ENCODE results near the gene SCFD2.

The SCFD2 gene

GRCh38 chr4:53175640-53176039 is 190.2 kb downstream of the SCFD2 start:
- no peak for DNase-seq
- Histone ChIP-seq H3K27me3 (replicated peaks; ENCODE audit: control insufficient read depth, insufficient read depth, low read length, poor library complexity, severe bottlenecking) (no peaks in the 10 kb centered on the region), H3K9me3 (ENCODE audit: control insufficient read depth, low read length) (no peaks in the 10 kb centered on the region), H3K27ac (ENCODE audit: insufficient read depth, low read length, poor library complexity, severe bottlenecking) (no peak overlapping the region), H3K4me1 (ENCODE audit: control insufficient read depth, insufficient read depth, low read length, poor library complexity, severe bottlenecking) (no peaks in the 10 kb centered on the region), H3K36me3 (ENCODE audit: control insufficient read depth, insufficient read depth, low read length) (no peaks in the 10 kb centered on the region), H3K4me3 (ENCODE audit: insufficient read depth, low read depth, low read length, poor library complexity, severe bottlenecking) (no peak overlapping the region)

GRCh38 chr4:53174823-53175222 is 191.0 kb downstream of the SCFD2 start:
- Histone ChIP-seq H3K36me3 (ENCODE audit: control insufficient read depth, insufficient read depth, low read length) (no peaks in the 10 kb centered on the region), H3K27me3 (replicated peaks; ENCODE audit: control insufficient read depth, insufficient read depth, low read length, poor library complexity, severe bottlenecking) (no peaks in the 10 kb centered on the region), H3K27ac (ENCODE audit: insufficient read depth, low read length, poor library complexity, severe bottlenecking) (no peak overlapping the region), H3K4me3 (ENCODE audit: insufficient read depth, low read depth, low read length, poor library complexity, severe bottlenecking) (no peak overlapping the region), H3K9me3 (ENCODE audit: control insufficient read depth, low read length) (no peaks in the 10 kb centered on the region), H3K4me1 (ENCODE audit: control insufficient read depth, insufficient read depth, low read length, poor library complexity, severe bottlenecking) (no peaks in the 10 kb centered on the region)
- DNase-seq, result no peak

GRCh38 chr4:53173576-53173975 is 192.3 kb downstream of the SCFD2 start:
- DNase-seq, result no peak
- no peak overlapping the region for H3K4me3 ChIP-seq (ENCODE audit: insufficient read depth, low read depth, low read length, poor library complexity, severe bottlenecking)
- H3K4me1 ChIP-seq (ENCODE audit: control insufficient read depth, insufficient read depth, low read length, poor library complexity, severe bottlenecking), result no peaks in the 10 kb centered on the region
- no peak overlapping the region for H3K27ac ChIP-seq (ENCODE audit: insufficient read depth, low read length, poor library complexity, severe bottlenecking)
- H3K9me3 ChIP-seq (ENCODE audit: control insufficient read depth, low read length), result no peaks in the 10 kb centered on the region
- no peaks in the 10 kb centered on the region for H3K36me3 ChIP-seq (ENCODE audit: control insufficient read depth, insufficient read depth, low read length)
- no peaks in the 10 kb centered on the region for H3K27me3 ChIP-seq (replicated peaks; ENCODE audit: control insufficient read depth, insufficient read depth, low read length, poor library complexity, severe bottlenecking)

- H3K27ac ChIP-seq (ENCODE audit: insufficient read depth, low read length, poor library complexity, severe bottlenecking), result no peak overlapping the region
These were observed 194.1 kb downstream of the SCFD2 start for GRCh38 chr4:53171797-53172196.

GRCh38 chr4:53169695-53170617 is 195.9 kb downstream of the SCFD2 start:
- no peaks in the 10 kb centered on the region for H3K36me3 ChIP-seq (ENCODE audit: control insufficient read depth, insufficient read depth, low read length)
- H3K27ac ChIP-seq (ENCODE audit: insufficient read depth, low read length, poor library complexity, severe bottlenecking), result no peak overlapping the region
- no peak for DNase-seq
- H3K4me3 ChIP-seq (ENCODE audit: insufficient read depth, low read depth, low read length, poor library complexity, severe bottlenecking), result no peak overlapping the region
- no peaks in the 10 kb centered on the region for H3K9me3 ChIP-seq (ENCODE audit: control insufficient read depth, low read length)
- no peaks in the 10 kb centered on the region for H3K4me1 ChIP-seq (ENCODE audit: control insufficient read depth, insufficient read depth, low read length, poor library complexity, severe bottlenecking)
- no peaks in the 10 kb centered on the region for H3K27me3 ChIP-seq (replicated peaks; ENCODE audit: control insufficient read depth, insufficient read depth, low read length, poor library complexity, severe bottlenecking)

More at GRCh38 chr4:53171797-53172196, 194.1 kb downstream of the SCFD2 start:
- no peaks in the 10 kb centered on the region for H3K36me3 ChIP-seq (ENCODE audit: control insufficient read depth, insufficient read depth, low read length)
- H3K4me1 ChIP-seq (ENCODE audit: control insufficient read depth, insufficient read depth, low read length, poor library complexity, severe bottlenecking), result no peaks in the 10 kb centered on the region
- DNase-seq, result no peak
- no peaks in the 10 kb centered on the region for H3K27me3 ChIP-seq (replicated peaks; ENCODE audit: control insufficient read depth, insufficient read depth, low read length, poor library complexity, severe bottlenecking)
- no peak overlapping the region for H3K4me3 ChIP-seq (ENCODE audit: insufficient read depth, low read depth, low read length, poor library complexity, severe bottlenecking)
- no peaks in the 10 kb centered on the region for H3K9me3 ChIP-seq (ENCODE audit: control insufficient read depth, low read length)

GRCh38 chr4:53168228-53168627 is 197.6 kb downstream of the SCFD2 start:
- H3K36me3 ChIP-seq (ENCODE audit: control insufficient read depth, insufficient read depth, low read length), result no peaks in the 10 kb centered on the region
- H3K4me3 ChIP-seq (ENCODE audit: insufficient read depth, low read depth, low read length, poor library complexity, severe bottlenecking), result no peak overlapping the region
- H3K9me3 ChIP-seq (ENCODE audit: control insufficient read depth, low read length), result no peaks in the 10 kb centered on the region
- no peak overlapping the region for H3K27ac ChIP-seq (ENCODE audit: insufficient read depth, low read length, poor library complexity, severe bottlenecking)
- H3K4me1 ChIP-seq (ENCODE audit: control insufficient read depth, insufficient read depth, low read length, poor library complexity, severe bottlenecking), result no peaks in the 10 kb centered on the region
- no peak for DNase-seq
- H3K27me3 ChIP-seq (replicated peaks; ENCODE audit: control insufficient read depth, insufficient read depth, low read length, poor library complexity, severe bottlenecking), result no peaks in the 10 kb centered on the region

GRCh38 chr4:53162969-53163368 is 202.9 kb downstream of the SCFD2 start:
- Histone ChIP-seq H3K27me3 (replicated peaks; ENCODE audit: control insufficient read depth, insufficient read depth, low read length, poor library complexity, severe bottlenecking) (no peaks in the 10 kb centered on the region), H3K4me3 (ENCODE audit: insufficient read depth, low read depth, low read length, poor library complexity, severe bottlenecking) (no peak overlapping the region), H3K36me3 (ENCODE audit: control insufficient read depth, insufficient read depth, low read length) (no peaks in the 10 kb centered on the region), H3K9me3 (ENCODE audit: control insufficient read depth, low read length) (no peaks in the 10 kb centered on the region), H3K27ac (ENCODE audit: insufficient read depth, low read length, poor library complexity, severe bottlenecking) (no peak overlapping the region), H3K4me1 (ENCODE audit: control insufficient read depth, insufficient read depth, low read length, poor library complexity, severe bottlenecking) (no peaks in the 10 kb centered on the region)
- no peak for DNase-seq

- no peaks in the 10 kb centered on the region for H3K27me3 ChIP-seq (replicated peaks; ENCODE audit: control insufficient read depth, insufficient read depth, low read length, poor library complexity, severe bottlenecking)
- H3K4me3 ChIP-seq (ENCODE audit: insufficient read depth, low read depth, low read length, poor library complexity, severe bottlenecking), result no peak overlapping the region
- H3K4me1 ChIP-seq (ENCODE audit: control insufficient read depth, insufficient read depth, low read length, poor library complexity, severe bottlenecking), result no peaks in the 10 kb centered on the region
- DNase-seq, result no peak
- H3K27ac ChIP-seq (ENCODE audit: insufficient read depth, low read length, poor library complexity, severe bottlenecking), result no peak overlapping the region
- H3K9me3 ChIP-seq (ENCODE audit: control insufficient read depth, low read length), result no peaks in the 10 kb centered on the region
- H3K36me3 ChIP-seq (ENCODE audit: control insufficient read depth, insufficient read depth, low read length), result no peaks in the 10 kb centered on the region
These were observed 204.0 kb downstream of the SCFD2 start for GRCh38 chr4:53161787-53162433.

- no peaks in the 10 kb centered on the region for H3K4me1 ChIP-seq (ENCODE audit: control insufficient read depth, insufficient read depth, low read length, poor library complexity, severe bottlenecking)
- H3K4me3 ChIP-seq (ENCODE audit: insufficient read depth, low read depth, low read length, poor library complexity, severe bottlenecking), result no peak overlapping the region
- H3K27ac ChIP-seq (ENCODE audit: insufficient read depth, low read length, poor library complexity, severe bottlenecking), result no peak overlapping the region
- no peaks in the 10 kb centered on the region for H3K9me3 ChIP-seq (ENCODE audit: control insufficient read depth, low read length)
- DNase-seq, result no peak
- H3K27me3 ChIP-seq (replicated peaks; ENCODE audit: control insufficient read depth, insufficient read depth, low read length, poor library complexity, severe bottlenecking), result no peaks in the 10 kb centered on the region
- H3K36me3 ChIP-seq (ENCODE audit: control insufficient read depth, insufficient read depth, low read length), result no peaks in the 10 kb centered on the region
These were observed 204.6 kb downstream of the SCFD2 start for GRCh38 chr4:53161051-53161786.

- no peak overlapping the region for H3K27ac ChIP-seq (ENCODE audit: insufficient read depth, low read length, poor library complexity, severe bottlenecking)
- H3K27me3 ChIP-seq (replicated peaks; ENCODE audit: control insufficient read depth, insufficient read depth, low read length, poor library complexity, severe bottlenecking), result no peaks in the 10 kb centered on the region
- no peak overlapping the region for H3K4me3 ChIP-seq (ENCODE audit: insufficient read depth, low read depth, low read length, poor library complexity, severe bottlenecking)
- no peaks in the 10 kb centered on the region for H3K9me3 ChIP-seq (ENCODE audit: control insufficient read depth, low read length)
- H3K36me3 ChIP-seq (ENCODE audit: control insufficient read depth, insufficient read depth, low read length), result no peaks in the 10 kb centered on the region
- no peak for DNase-seq
- no peaks in the 10 kb centered on the region for H3K4me1 ChIP-seq (ENCODE audit: control insufficient read depth, insufficient read depth, low read length, poor library complexity, severe bottlenecking)
These were observed 209.0 kb downstream of the SCFD2 start for GRCh38 chr4:53156896-53157295.
